GM10266 (cell line): ENCODE data around the gene CETN1.

Experiments used
- DNase-seq: peaks from one replicate; pipeline ENCODE4 v3.0.0; 2012; ENCODE audit errors: extremely low spot score
- CTCF ChIP-seq: IDR thresholded peaks from 2 replicates; pipeline ENCODE4 v1.5.1; 2012; ENCODE audit warnings: mild to moderate bottlenecking, low read depth; ENCODE audit not compliant: control insufficient read depth, insufficient read depth; ENCODE audit errors: missing control alignments

Gene CETN1

GRCh38 chr18:598124-598589 lies 18.0 kb downstream of the CETN1 start:
- no peak for DNase-seq
- no peak for TF ChIP-seq CTCF

GRCh38 chr18:600107-600506 lies 19.9 kb downstream of the CETN1 start:
- no peak for TF ChIP-seq CTCF
- no peak for DNase-seq

GRCh38 chr18:604771-605170 lies 24.6 kb downstream of the CETN1 start:
- no peak for TF ChIP-seq CTCF
- no peak for DNase-seq

GRCh38 chr18:607930-608329 lies 27.8 kb downstream of the CETN1 start:
- TF ChIP-seq CTCF: no peak
- no peak for DNase-seq

- TF ChIP-seq CTCF: no peak
- DNase-seq: no peak
Measured at GRCh38 chr18:610214-610928, 30.2 kb downstream of the CETN1 start.

GRCh38 chr18:612156-612555 lies 32.0 kb downstream of the CETN1 start:
- TF ChIP-seq CTCF: no peak
- DNase-seq: no peak

- TF ChIP-seq CTCF: no peak
- no peak for DNase-seq
Measured at GRCh38 chr18:614193-614592, 34.0 kb downstream of the CETN1 start.
